ENCODE results near the gene CLTCL1. TPM values are rescaled to one million over a fixed set of nuclear protein-coding genes. Genes with fewer than 3 reads are reported as not detected.
"Not testable (repeated sequence)": the region's sequence is repeated elsewhere in the genome, so short reads cannot be mapped to it uniquely, and the experiment has no call there.

The CLTCL1 gene
- total and polyA plus RNA-seq, 9 of the 15 experiments (the other 6 are each of a cell fraction or from before 2014, with no cell fraction given) = 1.1 to 11.7 (median 5.0) TPM

DNA sequence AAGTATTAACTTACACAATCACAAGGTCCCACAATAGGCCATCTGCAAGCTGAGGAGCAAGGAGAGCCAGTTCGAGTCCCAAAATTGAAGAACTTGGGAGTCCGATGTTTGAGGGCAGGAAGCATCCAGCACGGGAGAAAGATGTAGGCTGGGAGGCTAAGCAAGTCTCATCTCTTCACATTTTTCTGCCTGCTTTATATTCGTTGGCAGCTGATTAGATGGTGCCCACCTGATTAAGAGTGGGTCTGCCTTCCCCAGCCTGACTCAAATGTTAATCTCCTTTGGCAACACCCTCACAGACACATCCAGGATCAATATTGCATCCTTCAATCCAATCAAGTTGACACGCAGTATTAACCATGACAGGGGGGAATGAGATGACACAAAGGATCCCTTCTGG is 38.7 kb upstream of the CLTCL1 start:
- H3K36me3 ChIP-seq (ENCODE audit: control insufficient read depth, insufficient read depth, low read length) = peaks cover 48% of the 10 kb centered on the region
- H2AFZ ChIP-seq (ENCODE audit: low read depth, low read length); H3K9me1 ChIP-seq (ENCODE audit: control insufficient read depth, insufficient read depth, low read length); H3K4me2 ChIP-seq (ENCODE audit: insufficient read depth, low read length); ATAC-seq; DNase-seq (ENCODE audit: extremely low read depth in 1 of 4, low spot score in 3 of 4); H4K20me1 ChIP-seq (replicated peaks; ENCODE audit: control insufficient read depth, insufficient read depth, low read length); FAIRE-seq; H3K9me3 ChIP-seq (replicated peaks; ENCODE audit: control insufficient read depth, insufficient read depth, low read depth, low read length); BruUV-seq (replicated peaks); H3K4me3 ChIP-seq; H3K79me2 ChIP-seq (ENCODE audit: control insufficient read depth, insufficient read depth, low read length); H3K27me3 ChIP-seq (ENCODE audit: control insufficient read depth in 2 of 2, insufficient read depth in 2 of 2, low read length in 2 of 2); H3K9ac ChIP-seq (ENCODE audit: insufficient read depth in 1 of 2, low read depth in 2 of 2, low read length in 2 of 2); intact Hi-C loops (cut with micrococcal nuclease); in situ Hi-C loops (cut with MboI); H3K27ac ChIP-seq (ENCODE audit: extremely low read depth, low read depth, low read length); H3K4me1 ChIP-seq (replicated peaks in 1 of 2; ENCODE audit: control insufficient read depth in 2 of 2, insufficient read depth in 2 of 2, low read length in 2 of 2); TF ChIP-seq NR2C2 (tag; IDR thresholded peaks at IDR 0.05); MYNN (CRISPR knock-in tag; IDR thresholded peaks at IDR 0.05): not testable (repeated sequence)
- ChIA-PET CTCF (ENCODE audit: low intra/inter-chr PET ratio) (interaction anchor here (0.5 kb wide), 1 partner anchor 34 kb away, joined by 4 read pairs; no protein-coding TSS in a partner anchor), POLR2A (interaction anchor here (0.9 to 1.5 kb wide), 4 partner anchors 12 to 300 kb away, joined by 3 to 6 read pairs (median 4); no protein-coding TSS in a partner anchor)
- 82% methylated on average over 5 of the region's 5 CpGs for WGBS (ENCODE audit: insufficient coverage, low coverage, missing lambda C conversion rate)
- TF ChIP-seq ZNF431 (CRISPR knock-in tag; IDR thresholded peaks at IDR 0.05) (0 out of 2 replicates have a peak, but pooled peaks have one; percentile 9), NR2C2 (CRISPR knock-in tag; IDR thresholded peaks at IDR 0.05) (peak; percentile 66; the same call in 1 of the 2 replicates), MYNN (IDR thresholded peaks at IDR 0.05) (peak; percentile 26; the same call in 1 of the 2 replicates)
- TF ChIP-seq, protein P1, sequence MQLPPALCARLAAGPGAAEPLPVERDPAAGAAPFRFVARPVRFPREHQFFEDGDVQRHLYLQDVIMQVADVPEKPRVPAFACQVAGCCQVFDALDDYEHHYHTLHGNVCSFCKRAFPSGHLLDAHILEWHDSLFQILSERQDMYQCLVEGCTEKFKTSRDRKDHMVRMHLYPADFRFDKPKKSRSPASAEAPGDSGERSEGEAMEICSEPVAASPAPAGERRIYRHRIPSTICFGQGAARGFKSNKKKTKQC (CRISPR knock-in tag; IDR thresholded peaks at IDR 0.05) = 0 out of 2 replicates have a peak, but pooled peaks have one; percentile 40
- TF ChIP-seq, protein P2, sequence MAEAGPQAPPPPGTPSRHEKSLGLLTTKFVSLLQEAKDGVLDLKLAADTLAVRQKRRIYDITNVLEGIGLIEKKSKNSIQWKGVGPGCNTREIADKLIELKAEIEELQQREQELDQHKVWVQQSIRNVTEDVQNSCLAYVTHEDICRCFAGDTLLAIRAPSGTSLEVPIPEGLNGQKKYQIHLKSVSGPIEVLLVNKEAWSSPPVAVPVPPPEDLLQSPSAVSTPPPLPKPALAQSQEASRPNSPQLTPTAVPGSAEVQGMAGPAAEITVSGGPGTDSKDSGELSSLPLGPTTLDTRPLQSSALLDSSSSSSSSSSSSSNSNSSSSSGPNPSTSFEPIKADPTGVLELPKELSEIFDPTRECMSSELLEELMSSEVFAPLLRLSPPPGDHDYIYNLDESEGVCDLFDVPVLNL (CRISPR knock-in tag; IDR thresholded peaks at IDR 0.05; ENCODE audit: low read depth) = 0 out of 2 replicates have a peak, but pooled peaks have one; percentile 53
- TF ChIP-seq, protein P3, sequence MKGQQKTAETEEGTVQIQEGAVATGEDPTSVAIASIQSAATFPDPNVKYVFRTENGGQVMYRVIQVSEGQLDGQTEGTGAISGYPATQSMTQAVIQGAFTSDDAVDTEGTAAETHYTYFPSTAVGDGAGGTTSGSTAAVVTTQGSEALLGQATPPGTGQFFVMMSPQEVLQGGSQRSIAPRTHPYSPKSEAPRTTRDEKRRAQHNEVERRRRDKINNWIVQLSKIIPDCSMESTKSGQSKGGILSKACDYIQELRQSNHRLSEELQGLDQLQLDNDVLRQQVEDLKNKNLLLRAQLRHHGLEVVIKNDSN (CRISPR knock-in tag; IDR thresholded peaks at IDR 0.05) = 0 out of 2 replicates have a peak, but pooled peaks have one; percentile 22
- TF ChIP-seq, protein P4, sequence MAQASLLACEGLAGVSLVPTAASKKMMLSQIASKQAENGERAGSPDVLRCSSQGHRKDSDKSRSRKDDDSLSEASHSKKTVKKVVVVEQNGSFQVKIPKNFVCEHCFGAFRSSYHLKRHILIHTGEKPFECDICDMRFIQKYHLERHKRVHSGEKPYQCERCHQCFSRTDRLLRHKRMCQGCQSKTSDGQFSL (CRISPR knock-in tag; IDR thresholded peaks at IDR 0.05) = 0 out of 2 replicates have a peak, but pooled peaks have one; percentile 44
- TF ChIP-seq, protein P4 (tag; IDR thresholded peaks at IDR 0.05) = not testable (repeated sequence)
- TF ChIP-seq, protein P5, sequence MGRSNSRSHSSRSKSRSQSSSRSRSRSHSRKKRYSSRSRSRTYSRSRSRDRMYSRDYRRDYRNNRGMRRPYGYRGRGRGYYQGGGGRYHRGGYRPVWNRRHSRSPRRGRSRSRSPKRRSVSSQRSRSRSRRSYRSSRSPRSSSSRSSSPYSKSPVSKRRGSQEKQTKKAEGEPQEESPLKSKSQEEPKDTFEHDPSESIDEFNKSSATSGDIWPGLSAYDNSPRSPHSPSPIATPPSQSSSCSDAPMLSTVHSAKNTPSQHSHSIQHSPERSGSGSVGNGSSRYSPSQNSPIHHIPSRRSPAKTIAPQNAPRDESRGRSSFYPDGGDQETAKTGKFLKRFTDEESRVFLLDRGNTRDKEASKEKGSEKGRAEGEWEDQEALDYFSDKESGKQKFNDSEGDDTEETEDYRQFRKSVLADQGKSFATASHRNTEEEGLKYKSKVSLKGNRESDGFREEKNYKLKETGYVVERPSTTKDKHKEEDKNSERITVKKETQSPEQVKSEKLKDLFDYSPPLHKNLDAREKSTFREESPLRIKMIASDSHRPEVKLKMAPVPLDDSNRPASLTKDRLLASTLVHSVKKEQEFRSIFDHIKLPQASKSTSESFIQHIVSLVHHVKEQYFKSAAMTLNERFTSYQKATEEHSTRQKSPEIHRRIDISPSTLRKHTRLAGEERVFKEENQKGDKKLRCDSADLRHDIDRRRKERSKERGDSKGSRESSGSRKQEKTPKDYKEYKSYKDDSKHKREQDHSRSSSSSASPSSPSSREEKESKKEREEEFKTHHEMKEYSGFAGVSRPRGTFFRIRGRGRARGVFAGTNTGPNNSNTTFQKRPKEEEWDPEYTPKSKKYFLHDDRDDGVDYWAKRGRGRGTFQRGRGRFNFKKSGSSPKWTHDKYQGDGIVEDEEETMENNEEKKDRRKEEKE (IDR thresholded peaks at IDR 0.05; ENCODE audit: borderline replicate concordance in 1 of 2, control insufficient read depth in 1 of 2, low read depth in 2 of 2, low read length in 1 of 2) = 0 out of 4 replicates have a peak, but pooled peaks of 1 of the 2 experiments have one; percentile 18
